ENCODE measurements around the gene SLC36A1. TPM values are rescaled to one million over a fixed set of nuclear protein-coding genes. Genes with fewer than 3 reads are reported as not detected.

The SLC36A1 gene
- total RNA-seq, 1 experiment from 2014 or later, result 7.4 TPM

- DNase-seq (ENCODE audit: low read depth, low spot score), result no peak
- Histone ChIP-seq H3K79me2 (ENCODE audit: insufficient read depth, low read length) (no peaks in the 10 kb centered on the region), H3K36me3 (ENCODE audit: control insufficient read depth in 1 of 2, insufficient read depth in 2 of 2, low read length in 2 of 2) (no peaks in the 10 kb centered on the region), H3K9ac (ENCODE audit: low read length) (no peak overlapping the region), H3K27ac (ENCODE audit: low read depth, low read length) (no peak overlapping the region), H3K4me1 (ENCODE audit: control insufficient read depth in 1 of 2, insufficient read depth in 2 of 2, low read length in 2 of 2) (no peaks in the 10 kb centered on the region), H2AFZ (ENCODE audit: low read depth, low read length, poor library complexity, severe bottlenecking) (no peak overlapping the region), H3K9me2 (ENCODE audit: insufficient read depth) (no peaks in the 10 kb centered on the region), H3K9me3 (ENCODE audit: control insufficient read depth in 1 of 2, insufficient read depth in 1 of 2, low read depth in 1 of 2, low read length in 2 of 2) (no peaks in the 10 kb centered on the region), H4K20me1 (ENCODE audit: insufficient read depth) (no peaks in the 10 kb centered on the region), H3K4me2 (ENCODE audit: low read length) (no peak overlapping the region), H3K4me3 (replicated peaks in 1 of 2; ENCODE audit: low read depth in 1 of 2, low read length in 2 of 2) (no peak overlapping the region), H3K27me3 (ENCODE audit: insufficient read depth, low read length) (0 out of 2 replicates have a peak, but pooled peaks cover 3% of the 10 kb centered on the region)
- BruUV-seq (replicated peaks), result no TSS peak
- CTCF ChIA-PET, result no interaction called here
- POLR2A ChIA-PET, result no interaction called here
- intact Hi-C loops (cut with micrococcal nuclease), result loop anchor here (10.0 kb wide), 1 partner anchor 524 kb away; no protein-coding TSS in a partner anchor
- no peak for ATAC-seq
- TF ChIP-seq ZFX (IDR thresholded peaks at IDR 0.05) (no peak), ATF3 (IDR thresholded peaks at IDR 0.05) (no peak), SIN3A (IDR thresholded peaks at IDR 0.05; ENCODE audit: low read depth) (no peak), TCF7L2 (IDR thresholded peaks at IDR 0.05; ENCODE audit: borderline replicate concordance, extremely low read depth, insufficient read depth, insufficient read length) (no peak), EGR1 (IDR thresholded peaks at IDR 0.05; ENCODE audit: low read depth) (no peak), RAD21 (IDR thresholded peaks at IDR 0.05; ENCODE audit: low read depth) (no peak), EZH2phosphoT487 (IDR thresholded peaks at IDR 0.05; ENCODE audit: borderline replicate concordance) (no peak), SP1 (IDR thresholded peaks at IDR 0.05; ENCODE audit: low read depth) (no peak), SRF (IDR thresholded peaks at IDR 0.05; ENCODE audit: low read depth) (no peak), EZH2 (IDR thresholded peaks at IDR 0.05) (no peak), JUND (IDR thresholded peaks at IDR 0.05) (no peak), REST (IDR thresholded peaks at IDR 0.05; ENCODE audit: low read depth) (no peak), POLR2A (IDR thresholded peaks at IDR 0.05; ENCODE audit: borderline replicate concordance, extremely low read depth, insufficient read depth, insufficient read length) (no peak)
- RAD21 ChIA-PET (ENCODE audit: low non-redundant PET in 1 of 2, low total read pairs in 2 of 2, uncharacterized antibody in 2 of 2, unreplicated experiment in 2 of 2), result no interaction called here
These were observed 81.6 kb downstream of the SLC36A1 start for GRCh38 chr5:151528996-151529395.

Measured in HCT116 (cell line).